Subcutaneous abdominal adipose tissue (tissue), 5 donors: ENCODE data around the gene RASL11B.

Experiments used
- H3K27ac ChIP-seq: one replicate; pipeline ENCODE4 v1.7.0; 2013; ENCODE audit warnings: low read depth, mild to moderate bottlenecking, inconsistent platforms, low read length, moderate library complexity
- H3K27me3 ChIP-seq, 5 donors: one replicate each; pipeline ENCODE4 v1.7.0; 2013; ENCODE audit warnings: low read length in 5 of 5, inconsistent platforms in 1 of 5; ENCODE audit not compliant: control insufficient read depth in 5 of 5, insufficient read depth in 4 of 5
- H3K36me3 ChIP-seq, 5 donors: one replicate each; pipeline ENCODE4 v1.7.0; 2013; ENCODE audit warnings: low read length in 5 of 5; ENCODE audit not compliant: control insufficient read depth in 5 of 5, insufficient read depth in 5 of 5
- H3K4me1 ChIP-seq, 5 donors: one replicate each; pipeline ENCODE4 v1.7.0; 2013; ENCODE audit warnings: low read length in 5 of 5, mild to moderate bottlenecking in 3 of 5, moderate library complexity in 1 of 5; ENCODE audit not compliant: control insufficient read depth in 5 of 5, insufficient read depth in 5 of 5
- H3K4me3 ChIP-seq, 5 donors: one replicate each; pipeline ENCODE4 v1.7.0; 2013; ENCODE audit warnings: low read length in 5 of 5, low read depth in 1 of 5
- H3K9ac ChIP-seq, 5 donors: one replicate each; pipeline ENCODE4 v1.7.0; 2013; ENCODE audit warnings: low read length in 5 of 5, mild to moderate bottlenecking in 4 of 5, moderate library complexity in 3 of 5
- H3K9me3 ChIP-seq, 5 donors: one replicate each; pipeline ENCODE4 v1.7.0; 2013; ENCODE audit warnings: low read length in 5 of 5; ENCODE audit not compliant: control insufficient read depth in 5 of 5
- donor health status: healthy.
- donor health status: healthy.
- donor health status: healthy.
- donor health status: healthy.
- donor health status: healthy.

Gene RASL11B

DNA sequence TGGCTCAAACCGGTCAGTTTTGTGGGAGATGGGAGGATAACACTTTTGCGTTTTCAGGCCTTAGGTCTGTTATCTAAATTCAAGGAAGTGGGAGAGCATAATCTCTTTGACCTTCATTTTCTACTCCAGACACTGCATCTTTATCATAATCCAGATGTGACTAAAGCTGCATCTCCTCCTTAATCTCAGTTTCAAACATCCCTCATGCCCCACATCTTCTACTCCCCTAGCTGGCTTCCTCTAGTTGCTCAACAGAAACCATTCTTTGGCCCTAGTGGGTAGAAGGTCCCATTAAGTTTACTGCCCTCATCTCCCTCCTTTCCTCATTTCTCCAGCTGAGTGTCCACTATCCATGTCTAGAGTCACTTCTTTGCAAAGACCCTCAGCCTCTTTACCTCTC lies 18.8 kb upstream of the RASL11B start:
- Histone ChIP-seq H3K4me3 (no peak overlapping the region), H3K9me3 (no peaks in the 10 kb centered on the region), H3K9ac (no peak overlapping the region), H3K27ac (no peak overlapping the region), H3K27me3 (peaks cover 0 to 3% (median 0%) of the 10 kb centered on the region in 5 donors), H3K4me1 (peaks cover 0 to 33% (median 7%) of the 10 kb centered on the region in 5 donors), H3K36me3 (no peaks in the 10 kb centered on the region)

GRCh38 chr4:52843958-52844357 lies 18.2 kb upstream of the RASL11B start:
- no peaks in the 10 kb centered on the region for H3K27me3 ChIP-seq
- no peaks in the 10 kb centered on the region for H3K36me3 ChIP-seq
- no peak overlapping the region for H3K27ac ChIP-seq
- peaks cover 0 to 33% (median 7%) of the 10 kb centered on the region in 5 donors for H3K4me1 ChIP-seq
- no peaks in the 10 kb centered on the region for H3K9me3 ChIP-seq
- no peak overlapping the region for H3K9ac ChIP-seq
- H3K4me3 ChIP-seq = no peak overlapping the region

DNA sequence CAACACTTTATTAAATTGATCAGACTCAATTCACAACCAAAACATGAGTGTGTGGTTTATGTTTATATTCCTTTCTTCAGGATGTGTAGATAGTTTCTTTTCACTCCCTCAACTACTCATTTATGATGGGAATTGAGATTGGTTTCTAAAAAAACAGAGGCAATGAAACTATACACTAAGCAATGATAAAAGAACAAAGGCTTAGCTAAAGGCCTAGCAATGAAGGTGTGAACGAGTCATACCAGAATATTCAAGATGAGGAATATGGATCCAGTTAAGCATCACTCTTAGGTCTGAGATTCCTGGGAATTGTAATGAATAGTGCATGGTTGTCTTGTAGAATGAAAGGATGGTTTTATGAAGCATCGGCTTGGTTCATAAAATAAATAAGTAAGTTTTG lies 17.5 kb upstream of the RASL11B start:
- Histone ChIP-seq H3K9ac (no peak overlapping the region), H3K4me1 (peaks cover 0 to 33% (median 7%) of the 10 kb centered on the region in 5 donors), H3K27me3 (no peaks in the 10 kb centered on the region), H3K9me3 (no peaks in the 10 kb centered on the region), H3K4me3 (no peak overlapping the region), H3K27ac (no peak overlapping the region), H3K36me3 (no peaks in the 10 kb centered on the region)

DNA sequence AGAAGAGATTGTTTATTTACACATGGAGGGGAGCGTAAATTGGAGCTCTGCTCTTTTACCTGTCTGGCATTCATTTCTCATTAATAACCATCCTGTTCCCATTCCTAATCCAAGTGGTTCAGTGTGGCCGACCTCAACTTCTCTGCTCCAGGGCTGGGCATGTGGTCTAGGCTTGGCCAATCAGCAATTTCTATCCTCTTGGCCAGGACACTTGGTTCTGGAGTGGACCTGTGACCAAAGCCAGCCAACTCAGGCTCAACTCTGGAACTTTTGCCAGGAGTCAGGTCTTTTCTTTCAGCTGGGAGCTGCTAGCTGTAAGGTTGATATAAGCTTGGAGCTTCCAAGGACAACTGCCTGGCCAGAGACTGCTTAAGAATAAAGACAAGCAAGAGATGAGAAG lies 15.6 kb upstream of the RASL11B start:
- no peaks in the 10 kb centered on the region for H3K36me3 ChIP-seq
- no peaks in the 10 kb centered on the region for H3K9me3 ChIP-seq
- H3K4me1 ChIP-seq = peaks cover 0 to 28% (median 7%) of the 10 kb centered on the region in 5 donors
- H3K27me3 ChIP-seq = no peaks in the 10 kb centered on the region
- no peak overlapping the region for H3K27ac ChIP-seq
- H3K4me3 ChIP-seq = no peak overlapping the region
- no peak overlapping the region for H3K9ac ChIP-seq

- H3K36me3 ChIP-seq = no peaks in the 10 kb centered on the region
- peaks cover 0 to 18% (median 5%) of the 10 kb centered on the region in 5 donors for H3K4me1 ChIP-seq
- no peak overlapping the region for H3K4me3 ChIP-seq
- H3K9me3 ChIP-seq = no peaks in the 10 kb centered on the region
- H3K27ac ChIP-seq = no peak overlapping the region
- H3K27me3 ChIP-seq = no peaks in the 10 kb centered on the region
- H3K9ac ChIP-seq = no peak overlapping the region
Measured at GRCh38 chr4:52848254-52848653, 13.9 kb upstream of the RASL11B start.

DNA sequence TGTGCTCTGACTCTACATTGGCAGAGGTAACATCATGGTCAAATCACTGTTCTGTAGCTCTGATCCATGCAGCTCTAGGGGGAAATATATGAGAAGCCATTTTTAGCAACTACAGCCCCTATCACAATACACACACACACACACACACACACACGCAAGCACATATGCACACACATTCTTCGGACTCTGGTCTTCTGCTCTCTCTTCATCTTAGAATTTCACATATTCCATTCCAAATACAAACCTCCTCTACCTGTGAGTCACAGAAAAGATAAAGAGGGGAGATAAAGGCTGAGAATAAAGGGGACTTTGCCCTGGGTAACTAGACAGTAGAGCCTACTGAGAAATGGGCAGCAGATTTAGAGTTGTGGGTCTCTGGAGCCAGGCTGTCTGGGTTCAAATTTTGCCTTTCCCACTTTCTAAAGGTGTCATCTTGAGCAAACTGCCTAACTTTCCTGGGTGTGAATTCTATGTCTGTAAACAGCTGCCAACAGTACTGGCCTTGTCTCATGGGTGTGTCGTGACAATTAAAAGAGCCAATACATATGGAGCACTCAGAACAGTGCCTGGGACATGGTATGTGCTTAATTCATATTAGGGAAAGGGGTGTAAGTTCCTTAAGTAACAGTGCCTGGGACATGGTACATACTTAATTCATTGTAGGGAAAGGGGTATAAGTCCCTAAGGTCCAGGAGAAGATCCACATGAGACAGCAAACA lies 11.6 kb upstream of the RASL11B start:
- no peaks in the 10 kb centered on the region for H3K9me3 ChIP-seq
- no peaks in the 10 kb centered on the region for H3K27me3 ChIP-seq
- H3K36me3 ChIP-seq = no peaks in the 10 kb centered on the region

GRCh38 chr4:52852041-52852440 lies 10.1 kb upstream of the RASL11B start:
- no peak overlapping the region for H3K9ac ChIP-seq
- H3K27me3 ChIP-seq = no peaks in the 10 kb centered on the region
- no peaks in the 10 kb centered on the region for H3K36me3 ChIP-seq
- peaks cover 0 to 9% (median 4%) of the 10 kb centered on the region in 5 donors for H3K4me1 ChIP-seq
- H3K27ac ChIP-seq = no peak overlapping the region
- H3K4me3 ChIP-seq = no peak overlapping the region
- H3K9me3 ChIP-seq = no peaks in the 10 kb centered on the region

More for the DNA sequence above, 11.6 kb upstream of the RASL11B start:
- Histone ChIP-seq H3K27ac (no peak overlapping the region), H3K9ac (no peak overlapping the region), H3K4me1 (peaks cover 0 to 9% (median 4%) of the 10 kb centered on the region in 5 donors), H3K4me3 (no peak overlapping the region)

DNA sequence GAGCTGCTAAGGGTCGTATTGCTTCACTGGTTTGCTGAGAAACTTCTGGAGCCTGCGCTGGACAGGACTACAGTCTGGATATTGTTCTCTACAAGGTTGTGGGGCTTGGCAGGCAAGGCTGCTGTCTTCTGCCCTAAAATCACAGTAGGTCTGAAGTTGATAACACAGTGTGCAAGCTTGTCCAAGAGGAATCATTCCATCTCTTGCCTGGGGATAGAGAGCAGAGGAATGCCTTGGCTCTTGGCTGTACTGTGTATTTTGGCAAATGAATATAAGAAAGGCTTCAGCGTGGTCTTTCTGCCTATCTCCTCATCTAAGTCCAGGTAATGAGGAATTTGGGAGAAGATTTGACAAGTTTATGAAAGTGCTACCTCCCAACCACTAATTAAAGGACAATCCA lies 9.4 kb upstream of the RASL11B start:
- H3K27ac ChIP-seq = no peak overlapping the region
- H3K9ac ChIP-seq = no peak overlapping the region
- H3K4me3 ChIP-seq = no peak overlapping the region
- no peaks in the 10 kb centered on the region for H3K36me3 ChIP-seq
- peaks cover 0 to 9% (median 4%) of the 10 kb centered on the region in 5 donors for H3K4me1 ChIP-seq
- H3K27me3 ChIP-seq = no peaks in the 10 kb centered on the region
- peaks cover 0 to 4% (median 2%) of the 10 kb centered on the region in 5 donors for H3K9me3 ChIP-seq

- H3K9me3 ChIP-seq = peaks cover 4 to 10% (median 9%) of the 10 kb centered on the region in 5 donors
- H3K27me3 ChIP-seq = no peaks in the 10 kb centered on the region
- no peak overlapping the region for H3K27ac ChIP-seq
- peaks cover 0 to 9% (median 4%) of the 10 kb centered on the region in 5 donors for H3K4me1 ChIP-seq
- H3K4me3 ChIP-seq = no peak overlapping the region
- no peaks in the 10 kb centered on the region for H3K36me3 ChIP-seq
- H3K9ac ChIP-seq = no peak overlapping the region
Measured at GRCh38 chr4:52853351-52853750, 8.8 kb upstream of the RASL11B start.

DNA sequence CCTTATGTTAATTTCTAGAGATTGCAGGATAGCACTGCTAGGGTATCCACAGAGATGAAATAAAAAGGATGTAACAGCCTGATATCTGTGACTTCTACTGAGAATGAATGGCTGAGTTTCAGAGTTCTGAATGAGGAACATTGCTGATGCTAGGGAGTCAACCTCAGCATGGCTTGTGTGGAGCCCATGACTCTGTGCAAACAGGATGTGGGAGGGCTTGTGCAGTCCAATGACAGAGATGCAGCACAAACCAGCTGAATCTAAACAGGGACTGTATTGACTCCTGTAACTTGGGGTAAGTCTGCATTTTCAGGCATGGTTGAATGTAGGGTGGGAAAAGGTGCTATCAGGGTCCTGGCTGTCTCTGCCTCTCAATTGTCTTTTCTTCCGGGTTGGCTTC lies 5.3 kb upstream of the RASL11B start:
- Histone ChIP-seq H3K27me3 (peaks cover 0 to 10% (median 0%) of the 10 kb centered on the region in 5 donors), H3K27ac (no peak overlapping the region), H3K4me3 (no peak overlapping the region), H3K9me3 (peaks cover 4 to 14% (median 12%) of the 10 kb centered on the region in 5 donors), H3K4me1 (peaks cover 0 to 15% (median 9%) of the 10 kb centered on the region in 5 donors), H3K9ac (no peak overlapping the region), H3K36me3 (no peaks in the 10 kb centered on the region)
